Liver (tissue), 9 donors: ENCODE measurements around the gene DMD. TPM values are rescaled to one million over a fixed set of nuclear protein-coding genes. Genes with fewer than 3 reads are reported as not detected.

Experiments
- DNase-seq: peaks from one replicate; pipeline ENCODE4 v3.0.0-alpha.2; 2017; ENCODE audit warnings: low spot score
- H3K27ac ChIP-seq, 2 donors: one replicate each; pipeline ENCODE4 v1.7.0; 2013; ENCODE audit warnings: inconsistent platforms in 2 of 2, low read length in 2 of 2, control low read depth in 1 of 2, low read depth in 1 of 2, mild to moderate bottlenecking in 1 of 2
- H3K27me3 ChIP-seq, 4 donors: one replicate each; pipeline versions ENCODE4 v1.6.1 to v1.7.0; 2013; ENCODE audit warnings: low read length in 3 of 4, inconsistent platforms in 1 of 4, mild to moderate bottlenecking in 1 of 4, moderate library complexity in 1 of 4; ENCODE audit not compliant: control insufficient read depth in 4 of 4, insufficient read depth in 4 of 4
- H3K36me3 ChIP-seq, 4 donors: one replicate each; pipeline versions ENCODE4 v1.6.1 to v1.7.0; 2013; ENCODE audit warnings: low read length in 3 of 4, mild to moderate bottlenecking in 3 of 4, low read depth in 1 of 4, moderate library complexity in 1 of 4; ENCODE audit not compliant: control insufficient read depth in 4 of 4, insufficient read depth in 3 of 4
- H3K4me1 ChIP-seq, 4 donors: one replicate each; pipeline versions ENCODE4 v1.6.1 to v1.7.0; 2013; ENCODE audit warnings: low read length in 3 of 4, mild to moderate bottlenecking in 3 of 4, moderate library complexity in 1 of 4; ENCODE audit not compliant: control insufficient read depth in 4 of 4, insufficient read depth in 4 of 4
- H3K4me3 ChIP-seq, 3 donors: one replicate each; pipeline versions ENCODE4 v1.6.1 to v1.7.0; 2013; ENCODE audit warnings: low read length in 3 of 3, control low read depth in 1 of 3, low read depth in 1 of 3, mild to moderate bottlenecking in 1 of 3
- H3K9ac ChIP-seq, 2 donors: one replicate each; pipeline ENCODE4 v1.7.0; 2013; ENCODE audit warnings: low read length in 2 of 2, mild to moderate bottlenecking in 2 of 2, moderate library complexity in 2 of 2, control low read depth in 1 of 2, low read depth in 1 of 2
- H3K9me3 ChIP-seq, 4 donors: one replicate each; pipeline versions ENCODE4 v1.6.1 to v1.7.0; 2013; ENCODE audit warnings: low read length in 3 of 4; ENCODE audit not compliant: control insufficient read depth in 4 of 4
- ATF3 ChIP-seq: IDR thresholded peaks from 2 replicates; pipeline ENCODE4 v1.6.1; 2016; ENCODE audit warnings: antibody characterized with exemption
- CTCF ChIP-seq: fragments of 150-350 bp; IDR thresholded peaks from 2 replicates; pipeline ENCODE4 v1.5.1; 2017; ENCODE audit warnings: improper control_type of control experiment, low read depth, low read length; ENCODE audit not compliant: missing input control
- EGR1 ChIP-seq, 2 donors: IDR thresholded peaks; 2 replicates each; pipeline ENCODE4 v1.6.1; 2016 to 2018; ENCODE audit warnings: antibody characterized with exemption in 2 of 2, low read depth in 2 of 2
- FOXA1 ChIP-seq: IDR thresholded peaks from 2 replicates; pipeline ENCODE4 v1.6.1; 2016; ENCODE audit warnings: antibody characterized with exemption
- FOXA2 ChIP-seq: IDR thresholded peaks from 2 replicates; pipeline ENCODE4 v1.6.1; 2016; ENCODE audit warnings: antibody characterized with exemption
- GABPA ChIP-seq, 2 donors: IDR thresholded peaks in 1 of 2; conservative IDR thresholded peaks in 1 of 2; 2 replicates each; pipeline ENCODE4 v1.6.1; 2016; ENCODE audit warnings: antibody characterized with exemption in 2 of 2, mild to moderate bottlenecking in 1 of 2, moderate library complexity in 1 of 2
- HNF4A ChIP-seq, 2 donors: conservative IDR thresholded peaks; 2 replicates each; pipeline ENCODE4 v1.6.1; 2016; ENCODE audit warnings: antibody characterized with exemption in 2 of 2, mild to moderate bottlenecking in 2 of 2
- HNF4G ChIP-seq: IDR thresholded peaks from 2 replicates; pipeline ENCODE4 v1.6.1; 2016; ENCODE audit warnings: antibody characterized with exemption
- JUND ChIP-seq, 2 donors: IDR thresholded peaks; 2 replicates each; pipeline ENCODE4 v1.6.1; 2016; ENCODE audit warnings: antibody characterized with exemption in 2 of 2
- MAX ChIP-seq: IDR thresholded peaks from 2 replicates; pipeline ENCODE4 v1.6.1; 2016; ENCODE audit warnings: antibody characterized with exemption
- NR2F2 ChIP-seq: IDR thresholded peaks from 2 replicates; pipeline ENCODE4 v1.6.1; 2016; ENCODE audit warnings: antibody characterized with exemption
- RAD21 ChIP-seq, 2 donors: IDR thresholded peaks; 2 replicates each; pipeline ENCODE4 v1.6.1; 2016; ENCODE audit warnings: antibody characterized with exemption in 2 of 2, mild to moderate bottlenecking in 2 of 2
- REST ChIP-seq: IDR thresholded peaks from 2 replicates; pipeline ENCODE4 v1.6.1; 2016; ENCODE audit warnings: antibody characterized with exemption, mild to moderate bottlenecking
- RXRA ChIP-seq, 2 donors: IDR thresholded peaks; 2 replicates each; pipeline ENCODE4 v1.6.1; 2017 to 2018; ENCODE audit warnings: antibody characterized with exemption in 2 of 2, mild to moderate bottlenecking in 1 of 2
- SP1 ChIP-seq: IDR thresholded peaks from 2 replicates; pipeline ENCODE4 v1.6.1; 2018; ENCODE audit warnings: antibody characterized with exemption, mild to moderate bottlenecking
- TAF1 ChIP-seq: conservative IDR thresholded peaks from 2 replicates; pipeline ENCODE4 v1.6.1; 2016; ENCODE audit warnings: antibody characterized with exemption, mild to moderate bottlenecking
- YY1 ChIP-seq: IDR thresholded peaks from 2 replicates; pipeline ENCODE4 v1.6.1; 2016; ENCODE audit warnings: antibody characterized with exemption, mild to moderate bottlenecking
- ZBTB33 ChIP-seq: IDR thresholded peaks from 2 replicates; pipeline ENCODE4 v1.6.1; 2016; ENCODE audit warnings: antibody characterized with exemption
- WGBS: extraction: QIAGEN DNeasy Blood & Tissue Kit; methylation state at CpG from one replicate; pipeline ENCODE4 v1.1.7; 2013; 5-methylcytosine and 5-hydroxymethylcytosine counted together
- polyA plus RNA-seq, 2 donors: library from polyadenylated mRNA; stranded (reverse) in 1 of 2; unstranded in 1 of 2; fragments of 200-250 nt in 1 of 2; fragments of >200 nt in 1 of 2; fragmentation: Nextera tagmentation in 1 of 2; extraction: Ambion mirVana in 1 of 2; gene quantifications; one replicate each; pipeline versions ENCODE4 v1.2.1 to v1.2.3, GENCODE V29; 2013 to 2015
- total RNA-seq, 2 donors: library from RNA; depleted of rRNA; stranded (reverse); fragments of >200 nt; gene quantifications; one replicate each; pipeline ENCODE4 v1.2.3, GENCODE V29; 2014
- donor health status: healthy.
- donor health status: healthy.
- donor health status: healthy.
- donor health status: healthy.
- donor health status: healthy.

DMD gene
- total and polyA plus RNA-seq, 4 donors = 14.6 to 61.9 (median 23.9) TPM

GRCh38 chrX:32598707-32599106 is 612.6 kb downstream of the DMD start:
- Histone ChIP-seq H3K27me3 (no peaks in the 10 kb centered on the region), H3K36me3 (no peaks in the 10 kb centered on the region), H3K4me3 (no peak overlapping the region), H3K27ac (no peak overlapping the region), H3K9me3 (no peaks in the 10 kb centered on the region), H3K9ac (no peak overlapping the region), H3K4me1 (no peaks in the 10 kb centered on the region)
- TF ChIP-seq FOXA1 (no peak), CTCF (no peak), HNF4A (conservative IDR thresholded peaks at IDR 0.05) (no peak), EGR1 (IDR thresholded peaks at IDR 0.05; ENCODE audit: low read depth in 2 of 2) (no peak), ZBTB33 (no peak), TAF1 (no peak), GABPA (IDR thresholded peaks at IDR 0.05 in 1 of 2, conservative IDR thresholded peaks at IDR 0.05 in 1 of 2) (no peak), REST (no peak), HNF4G (no peak), NR2F2 (no peak), MAX (no peak), FOXA2 (no peak), YY1 (no peak), JUND (IDR thresholded peaks at IDR 0.05) (no peak), SP1 (no peak), RAD21 (IDR thresholded peaks at IDR 0.05) (no peak), ATF3 (no peak), RXRA (IDR thresholded peaks at IDR 0.05) (no peak)
- 75% methylated on average over 4 of the region's 4 CpGs for WGBS
- no peak for DNase-seq
